HG02678 (cell line): Measurements from ENCODE around the gene THOC5.

Experiments
- ATAC-seq: cut with Tn5 transposase; IDR thresholded peaks from one replicate; pipeline ENCODE4 v1.9.1; 2021; ENCODE audit warnings: mild to moderate bottlenecking, moderate library complexity; ENCODE audit not compliant: unreplicated experiment

THOC5 gene

GRCh38 chr22:29478326-29479276 is 75.0 kb downstream of the THOC5 start:
- ATAC-seq: no peak

- no peak for ATAC-seq
Observed at GRCh38 chr22:29477723-29478318, 75.7 kb downstream of the THOC5 start.

- ATAC-seq: no peak
Observed at GRCh38 chr22:29476116-29476515, 77.4 kb downstream of the THOC5 start.

GRCh38 chr22:29475550-29475949 is 78.0 kb downstream of the THOC5 start:
- ATAC-seq: peak; percentile 87

- ATAC-seq: no peak
Observed at GRCh38 chr22:29473001-29473400, 80.6 kb downstream of the THOC5 start.

GRCh38 chr22:29470159-29470855 is 83.2 kb downstream of the THOC5 start:
- peak; percentile 42 for ATAC-seq

- no peak for ATAC-seq
Observed at GRCh38 chr22:29469755-29470154, 83.8 kb downstream of the THOC5 start.

GRCh38 chr22:29464581-29464980 is 89.0 kb downstream of the THOC5 start:
- no peak for ATAC-seq

GRCh38 chr22:29463629-29464028 is 89.9 kb downstream of the THOC5 start:
- ATAC-seq: no peak

GRCh38 chr22:29461263-29461662 is 92.3 kb downstream of the THOC5 start:
- no peak for ATAC-seq

- ATAC-seq: no peak
Observed at GRCh38 chr22:29459773-29460172, 93.8 kb downstream of the THOC5 start.

GRCh38 chr22:29458551-29458950 is 95.0 kb downstream of the THOC5 start:
- no peak for ATAC-seq

GRCh38 chr22:29457730-29458129 is 95.8 kb downstream of the THOC5 start:
- ATAC-seq: no peak

- no peak for ATAC-seq
Observed at GRCh38 chr22:29456211-29456671, 97.3 kb downstream of the THOC5 start.
